DOHH2 (cell line): ENCODE measurements around the gene TBCK.

Experiments
- EZH2phosphoT487 ChIP-seq: fragments of 200-600 bp; sonication (generic); IDR thresholded peaks from 2 replicates; pipeline ENCODE4 v1.6.1; 2017; ENCODE audit warnings: borderline replicate concordance, mild to moderate bottlenecking, antibody characterized with exemption, low read length, moderate library complexity, mixed read lengths
- TF ChIP-seq, protein P1 (sequence below): fragments of 200-600 bp; sonication (generic); IDR thresholded peaks from one replicate; pipeline ENCODE4 v1.5.1; 2014; ENCODE audit warnings: antibody characterized with exemption, mild to moderate bottlenecking, low read depth, low read length; ENCODE audit not compliant: poor library complexity, severe bottlenecking

DNA sequence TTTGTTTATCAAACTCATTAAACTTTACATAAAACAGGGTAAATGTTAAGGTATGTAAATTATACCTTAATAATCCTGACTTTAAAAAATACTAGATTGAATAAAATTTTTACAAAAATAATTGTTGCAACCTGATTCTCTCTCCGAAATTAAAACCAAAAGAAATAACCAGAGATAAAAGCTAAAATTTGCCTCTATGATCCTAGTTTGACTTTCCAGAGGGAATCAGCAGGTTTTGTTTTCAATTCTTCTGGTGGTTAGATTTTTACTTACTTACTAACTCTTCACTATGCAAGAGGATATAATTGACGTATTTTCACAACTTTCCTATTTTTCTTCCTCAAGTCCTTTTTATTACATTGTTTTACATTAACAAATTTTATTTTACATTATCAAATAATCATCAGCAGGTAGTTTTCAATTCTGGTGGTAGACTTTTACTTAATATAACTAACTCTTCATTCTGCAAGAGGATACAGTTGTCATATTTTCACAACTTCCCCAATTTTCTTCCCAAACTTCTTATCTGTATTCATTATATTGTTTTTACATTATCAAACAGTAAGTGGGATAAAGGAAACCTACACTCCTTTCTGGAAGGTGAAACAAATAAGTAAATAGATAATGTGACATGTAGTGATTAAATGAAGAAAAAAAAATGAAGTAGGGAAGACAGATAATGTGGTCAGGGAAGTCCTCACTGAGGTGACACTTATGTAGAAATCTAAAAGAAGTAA, 52.2 kb downstream of the TBCK start:
- TF ChIP-seq, protein P1, sequence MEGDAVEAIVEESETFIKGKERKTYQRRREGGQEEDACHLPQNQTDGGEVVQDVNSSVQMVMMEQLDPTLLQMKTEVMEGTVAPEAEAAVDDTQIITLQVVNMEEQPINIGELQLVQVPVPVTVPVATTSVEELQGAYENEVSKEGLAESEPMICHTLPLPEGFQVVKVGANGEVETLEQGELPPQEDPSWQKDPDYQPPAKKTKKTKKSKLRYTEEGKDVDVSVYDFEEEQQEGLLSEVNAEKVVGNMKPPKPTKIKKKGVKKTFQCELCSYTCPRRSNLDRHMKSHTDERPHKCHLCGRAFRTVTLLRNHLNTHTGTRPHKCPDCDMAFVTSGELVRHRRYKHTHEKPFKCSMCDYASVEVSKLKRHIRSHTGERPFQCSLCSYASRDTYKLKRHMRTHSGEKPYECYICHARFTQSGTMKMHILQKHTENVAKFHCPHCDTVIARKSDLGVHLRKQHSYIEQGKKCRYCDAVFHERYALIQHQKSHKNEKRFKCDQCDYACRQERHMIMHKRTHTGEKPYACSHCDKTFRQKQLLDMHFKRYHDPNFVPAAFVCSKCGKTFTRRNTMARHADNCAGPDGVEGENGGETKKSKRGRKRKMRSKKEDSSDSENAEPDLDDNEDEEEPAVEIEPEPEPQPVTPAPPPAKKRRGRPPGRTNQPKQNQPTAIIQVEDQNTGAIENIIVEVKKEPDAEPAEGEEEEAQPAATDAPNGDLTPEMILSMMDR, result no peak
- no peak for TF ChIP-seq EZH2phosphoT487
